Measurements from ENCODE around the gene DAPK1. TPM values are rescaled to one million over a fixed set of nuclear protein-coding genes. Genes with fewer than 3 reads are reported as not detected.

The DAPK1 gene
- total and polyA plus RNA-seq, 2 donors (not counting 3 experiments of a cell fraction or from before 2014, with no cell fraction given): 58.9 to 119 TPM

DNA sequence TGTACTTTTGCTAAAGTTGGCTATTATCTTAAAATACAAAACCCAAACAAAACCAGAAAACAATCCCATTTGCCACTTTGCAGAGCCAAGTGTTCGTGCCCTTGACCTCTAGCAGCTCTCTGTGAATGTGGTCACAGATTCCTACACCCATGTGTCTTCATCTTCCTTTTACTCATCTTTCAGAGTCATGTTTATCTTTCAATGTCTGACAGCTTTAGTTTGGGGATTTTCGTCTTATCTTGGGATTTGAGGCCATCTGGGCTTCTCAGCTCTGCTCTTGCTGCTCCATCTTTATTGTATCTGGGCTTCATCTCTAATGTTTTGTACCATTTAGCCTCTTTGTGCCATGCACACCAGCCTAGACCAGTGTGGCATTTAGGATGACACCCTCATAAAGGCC, 81.0 kb downstream of the DAPK1 start:
- intact Hi-C loops (cut with micrococcal nuclease): no loop called here

More for the DNA sequence above, 81.0 kb downstream of the DAPK1 start:
- Histone ChIP-seq H4K20me1 (replicated peaks; ENCODE audit: control insufficient read depth, extremely low read depth, insufficient read depth, low read length) (no peaks in the 10 kb centered on the region), H3K9me1 (replicated peaks; ENCODE audit: control insufficient read depth, extremely low read depth, insufficient read depth, low read length) (no peaks in the 10 kb centered on the region), H3K36me3 (ENCODE audit: control insufficient read depth in 2 of 2, extremely low read depth in 1 of 2, insufficient read depth in 2 of 2, low read length in 2 of 2) (no peaks in the 10 kb centered on the region), H3K9me3 (replicated peaks; ENCODE audit: control insufficient read depth, insufficient read depth, low read length) (no peaks in the 10 kb centered on the region), H3K9ac (replicated peaks; ENCODE audit: extremely low read depth, insufficient read depth, low read length) (no peak overlapping the region), H3K27ac (ENCODE audit: insufficient read depth, low read depth, low read length) (no peak overlapping the region), H3K27me3 (ENCODE audit: control insufficient read depth in 2 of 2, insufficient read depth in 2 of 2, low read length in 2 of 2) (no peaks in the 10 kb centered on the region), H3K4me1 (ENCODE audit: control insufficient read depth, extremely low read depth, insufficient read depth, low read length) (no peaks in the 10 kb centered on the region), H3K4me2 (ENCODE audit: insufficient read depth, low read length) (no peak overlapping the region), H3K79me2 (ENCODE audit: control insufficient read depth, insufficient read depth, low read length) (peaks cover 4% of the 10 kb centered on the region), H3K4me3 (replicated peaks in 1 of 3; ENCODE audit: insufficient read depth in 1 of 3, low read depth in 1 of 3, low read length in 3 of 3) (no peak overlapping the region), H2AFZ (ENCODE audit: low read depth, low read length) (no peak overlapping the region)
- BruUV-seq (replicated peaks): no TSS peak
- TF ChIP-seq, protein P1, sequence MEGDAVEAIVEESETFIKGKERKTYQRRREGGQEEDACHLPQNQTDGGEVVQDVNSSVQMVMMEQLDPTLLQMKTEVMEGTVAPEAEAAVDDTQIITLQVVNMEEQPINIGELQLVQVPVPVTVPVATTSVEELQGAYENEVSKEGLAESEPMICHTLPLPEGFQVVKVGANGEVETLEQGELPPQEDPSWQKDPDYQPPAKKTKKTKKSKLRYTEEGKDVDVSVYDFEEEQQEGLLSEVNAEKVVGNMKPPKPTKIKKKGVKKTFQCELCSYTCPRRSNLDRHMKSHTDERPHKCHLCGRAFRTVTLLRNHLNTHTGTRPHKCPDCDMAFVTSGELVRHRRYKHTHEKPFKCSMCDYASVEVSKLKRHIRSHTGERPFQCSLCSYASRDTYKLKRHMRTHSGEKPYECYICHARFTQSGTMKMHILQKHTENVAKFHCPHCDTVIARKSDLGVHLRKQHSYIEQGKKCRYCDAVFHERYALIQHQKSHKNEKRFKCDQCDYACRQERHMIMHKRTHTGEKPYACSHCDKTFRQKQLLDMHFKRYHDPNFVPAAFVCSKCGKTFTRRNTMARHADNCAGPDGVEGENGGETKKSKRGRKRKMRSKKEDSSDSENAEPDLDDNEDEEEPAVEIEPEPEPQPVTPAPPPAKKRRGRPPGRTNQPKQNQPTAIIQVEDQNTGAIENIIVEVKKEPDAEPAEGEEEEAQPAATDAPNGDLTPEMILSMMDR (IDR thresholded peaks at IDR 0.05; ENCODE audit: extremely low read depth in 1 of 2, insufficient read depth in 1 of 2, low read depth in 1 of 2, low read length in 2 of 2): no peak
- TF ChIP-seq GATA2 (IDR thresholded peaks at IDR 0.05; ENCODE audit: insufficient read depth, insufficient read length, low read depth, low read length): no peak
- no peak for TF ChIP-seq POLR2A (IDR thresholded peaks at IDR 0.05; ENCODE audit: low read depth, low read length)
- TF ChIP-seq POLR2AphosphoS5 (IDR thresholded peaks at IDR 0.05; ENCODE audit: insufficient read depth, low read depth, low read length): no peak
- TF ChIP-seq MYC (IDR thresholded peaks at IDR 0.05; ENCODE audit: low read depth, low read length): no peak
- TF ChIP-seq JUN (IDR thresholded peaks at IDR 0.05; ENCODE audit: borderline replicate concordance, insufficient read depth, insufficient read length, low read depth): no peak
- TF ChIP-seq, protein P2, sequence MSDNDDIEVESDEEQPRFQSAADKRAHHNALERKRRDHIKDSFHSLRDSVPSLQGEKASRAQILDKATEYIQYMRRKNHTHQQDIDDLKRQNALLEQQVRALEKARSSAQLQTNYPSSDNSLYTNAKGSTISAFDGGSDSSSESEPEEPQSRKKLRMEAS (IDR thresholded peaks at IDR 0.05; ENCODE audit: insufficient read depth, insufficient read length): no peak
- no peak for TF ChIP-seq EZH2 (IDR thresholded peaks at IDR 0.05; ENCODE audit: borderline replicate concordance, low read depth, low read length, severe bottlenecking)
- TF ChIP-seq FOS (IDR thresholded peaks at IDR 0.05; ENCODE audit: borderline replicate concordance, insufficient read depth, low read length): no peak
- POLR2A ChIA-PET: no interaction called here
- dilution Hi-C loops (cut with MboI; ENCODE audit: extremely low pct_ligation_motif_present, low sequenced_read_pairs): no loop called here
- CTCF ChIA-PET: interaction anchor here (1.0 to 1.5 kb wide), 4 partner anchors 8 to 33 kb away, joined by 3 to 5 read pairs (median 4); no protein-coding TSS in a partner anchor
- DNase-seq (ENCODE audit: low read depth, low spot score) (no peak), FAIRE-seq (no peak)
